ENCODE data around the gene ACSM2B. TPM values are rescaled to one million over a fixed set of nuclear protein-coding genes. Genes with fewer than 3 reads are reported as not detected.

ACSM2B gene
- total RNA-seq, 4 donors from 2014 or later = 0.21 TPM; not detected in 3

DNA sequence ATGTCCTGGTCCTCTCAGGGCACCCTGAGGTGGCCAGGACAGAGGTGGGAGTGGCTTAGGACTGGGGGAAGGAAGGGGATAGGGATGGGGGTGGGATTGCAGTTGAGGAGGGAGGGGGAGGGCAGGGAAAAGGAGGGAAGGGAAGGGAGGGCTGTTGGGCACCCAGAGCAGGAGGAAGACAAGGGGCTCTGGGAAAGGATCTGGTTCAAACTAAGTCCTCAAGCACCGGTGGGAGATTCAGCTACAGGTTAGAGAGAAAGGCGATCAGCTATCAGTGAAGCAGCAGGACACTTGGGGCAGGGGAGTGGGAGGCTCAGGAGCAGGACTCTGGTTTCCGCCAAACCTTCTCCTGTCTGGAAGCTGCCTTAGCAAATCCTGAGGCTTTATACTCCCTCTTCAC lies 44.6 kb upstream of the ACSM2B start:
- no peak for TF ChIP-seq EP300 (IDR thresholded peaks at IDR 0.05)
- TF ChIP-seq POLR2A (IDR thresholded peaks at IDR 0.05) = no peak
- TF ChIP-seq, protein P1, sequence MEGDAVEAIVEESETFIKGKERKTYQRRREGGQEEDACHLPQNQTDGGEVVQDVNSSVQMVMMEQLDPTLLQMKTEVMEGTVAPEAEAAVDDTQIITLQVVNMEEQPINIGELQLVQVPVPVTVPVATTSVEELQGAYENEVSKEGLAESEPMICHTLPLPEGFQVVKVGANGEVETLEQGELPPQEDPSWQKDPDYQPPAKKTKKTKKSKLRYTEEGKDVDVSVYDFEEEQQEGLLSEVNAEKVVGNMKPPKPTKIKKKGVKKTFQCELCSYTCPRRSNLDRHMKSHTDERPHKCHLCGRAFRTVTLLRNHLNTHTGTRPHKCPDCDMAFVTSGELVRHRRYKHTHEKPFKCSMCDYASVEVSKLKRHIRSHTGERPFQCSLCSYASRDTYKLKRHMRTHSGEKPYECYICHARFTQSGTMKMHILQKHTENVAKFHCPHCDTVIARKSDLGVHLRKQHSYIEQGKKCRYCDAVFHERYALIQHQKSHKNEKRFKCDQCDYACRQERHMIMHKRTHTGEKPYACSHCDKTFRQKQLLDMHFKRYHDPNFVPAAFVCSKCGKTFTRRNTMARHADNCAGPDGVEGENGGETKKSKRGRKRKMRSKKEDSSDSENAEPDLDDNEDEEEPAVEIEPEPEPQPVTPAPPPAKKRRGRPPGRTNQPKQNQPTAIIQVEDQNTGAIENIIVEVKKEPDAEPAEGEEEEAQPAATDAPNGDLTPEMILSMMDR (IDR thresholded peaks at IDR 0.05) = no peak
- DNase-seq (ENCODE audit: low spot score in 2 of 2) = no peak
- Histone ChIP-seq H3K4me1 (no peaks in the 10 kb centered on the region), H3K4me3 (no peak overlapping the region), H3K36me3 (no peaks in the 10 kb centered on the region), H3K9me3 (no peaks in the 10 kb centered on the region), H3K27me3 (no peaks in the 10 kb centered on the region), H3K27ac (no peak overlapping the region)
- 64 to 89% methylated on average over 3 of the region's 3 CpGs for WGBS, 2 donors

DNA sequence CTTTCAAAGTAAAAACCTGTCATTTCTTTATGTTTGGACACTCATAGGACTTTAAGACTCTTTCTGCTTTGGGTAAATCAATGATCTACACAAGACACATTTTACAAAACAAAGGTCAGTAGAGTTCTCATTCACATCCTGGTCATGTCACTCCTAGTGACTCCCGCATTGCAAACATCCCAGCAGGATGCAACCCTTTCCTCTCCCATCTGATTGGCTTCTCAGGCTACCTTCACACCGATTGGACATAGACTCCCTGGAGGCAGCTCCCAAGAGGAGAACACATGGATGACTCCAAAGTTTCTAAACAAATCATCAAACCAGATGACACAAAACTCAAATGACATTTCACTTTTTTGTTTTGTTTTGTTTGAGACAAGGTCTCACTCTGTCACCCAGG lies 43.8 kb upstream of the ACSM2B start:
- Histone ChIP-seq H3K27me3 (no peaks in the 10 kb centered on the region), H3K27ac (no peak overlapping the region), H3K4me3 (no peak overlapping the region), H3K9me3 (no peaks in the 10 kb centered on the region), H3K36me3 (no peaks in the 10 kb centered on the region), H3K4me1 (no peaks in the 10 kb centered on the region)
- TF ChIP-seq POLR2A (IDR thresholded peaks at IDR 0.05) (no peak), EP300 (IDR thresholded peaks at IDR 0.05) (no peak)
- TF ChIP-seq, protein P1 (IDR thresholded peaks at IDR 0.05) = no peak
- DNase-seq (ENCODE audit: low spot score in 2 of 2) = no peak
- 73 to 82% methylated on average over 2 of the region's 2 CpGs for WGBS, 2 donors

DNA sequence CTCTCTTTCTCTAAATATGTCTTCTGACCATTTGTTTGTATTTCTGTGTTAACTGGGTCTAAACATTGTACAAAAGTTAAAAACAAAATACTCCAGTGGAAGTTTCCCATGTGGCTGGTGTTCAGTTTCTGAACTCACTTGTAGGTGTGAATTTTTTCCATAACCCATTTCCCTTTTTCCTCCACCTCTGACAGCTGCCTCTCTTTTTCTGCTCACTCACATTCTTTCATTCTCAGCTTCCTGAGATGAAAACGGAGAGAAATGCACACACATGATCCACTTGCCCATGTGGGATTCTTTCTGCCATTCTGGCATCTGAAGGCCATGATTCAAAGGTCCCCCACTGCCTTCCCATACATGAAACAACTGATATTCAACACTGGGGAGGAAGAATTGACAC lies 41.1 kb upstream of the ACSM2B start:
- H3K27me3 ChIP-seq = no peaks in the 10 kb centered on the region
- TF ChIP-seq, protein P1 (IDR thresholded peaks at IDR 0.05) = no peak
- TF ChIP-seq POLR2A (IDR thresholded peaks at IDR 0.05) (no peak), EP300 (IDR thresholded peaks at IDR 0.05) (no peak)
- no peaks in the 10 kb centered on the region for H3K9me3 ChIP-seq
- DNase-seq (ENCODE audit: low spot score in 2 of 2) = no peak
- WGBS, 2 donors = 59% methylated on average over 1 of the region's 1 CpG
- H3K36me3 ChIP-seq = no peaks in the 10 kb centered on the region
- H3K27ac ChIP-seq = no peak overlapping the region
- H3K4me3 ChIP-seq = no peak overlapping the region
- H3K4me1 ChIP-seq = no peaks in the 10 kb centered on the region

GRCh38 chr16:20614186-20615141 lies 38.3 kb upstream of the ACSM2B start:
- Histone ChIP-seq H3K4me1 (no peaks in the 10 kb centered on the region), H3K27me3 (no peaks in the 10 kb centered on the region), H3K9me3 (no peaks in the 10 kb centered on the region), H3K36me3 (no peaks in the 10 kb centered on the region), H3K4me3 (no peak overlapping the region), H3K27ac (no peak overlapping the region)
- no peak for DNase-seq (ENCODE audit: low spot score in 2 of 2)
- TF ChIP-seq EP300 (IDR thresholded peaks at IDR 0.05) (no peak), POLR2A (IDR thresholded peaks at IDR 0.05) (no peak)
- TF ChIP-seq, protein P1 (IDR thresholded peaks at IDR 0.05) = no peak
- WGBS, 2 donors = 63 to 66% methylated on average over 2 to 3 of the region's 3 CpGs

DNA sequence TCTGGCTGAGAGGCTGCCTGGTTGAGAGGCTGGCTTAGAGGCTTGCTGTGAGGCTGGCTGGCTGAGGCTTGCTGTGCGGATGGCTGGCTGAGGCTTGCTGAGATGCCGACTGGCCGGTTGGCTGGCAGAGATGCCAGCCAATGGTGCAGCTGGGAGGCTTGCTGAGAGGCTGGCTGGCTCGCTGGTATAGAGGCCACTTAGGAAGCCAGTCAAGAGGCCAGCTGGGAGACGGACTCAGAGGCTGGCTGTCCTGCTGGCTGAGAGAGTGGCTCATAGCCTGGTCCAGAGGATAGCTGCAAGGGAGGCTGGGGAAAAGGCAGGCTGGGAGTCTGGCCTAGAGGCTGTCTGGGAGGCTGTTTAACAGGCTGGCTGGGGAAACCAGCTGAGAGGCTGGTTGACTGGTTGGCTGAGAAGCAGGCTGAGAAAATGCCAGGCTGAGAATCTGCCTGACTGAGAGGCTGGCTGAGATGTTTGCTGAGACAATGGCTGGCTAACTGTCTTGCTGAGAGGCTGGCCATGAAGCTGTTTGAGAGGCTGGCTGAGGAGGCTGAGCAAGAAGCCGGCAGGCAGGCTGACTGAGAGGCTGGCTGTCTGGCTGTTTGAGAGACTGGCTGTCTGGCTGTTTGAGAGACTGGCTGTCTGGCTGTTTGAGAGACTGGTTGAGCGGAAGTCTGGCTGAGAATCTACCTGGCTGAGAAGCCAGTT lies 37.5 kb upstream of the ACSM2B start:
- H3K4me1 ChIP-seq = no peaks in the 10 kb centered on the region
- no peaks in the 10 kb centered on the region for H3K27me3 ChIP-seq
- no peaks in the 10 kb centered on the region for H3K36me3 ChIP-seq
- no peak for DNase-seq (ENCODE audit: low spot score in 2 of 2)
- 72 to 78% methylated on average over 7 of the region's 7 CpGs for WGBS, 2 donors
- no peak overlapping the region for H3K27ac ChIP-seq
- TF ChIP-seq POLR2A (IDR thresholded peaks at IDR 0.05) (no peak), EP300 (IDR thresholded peaks at IDR 0.05) (no peak)
- TF ChIP-seq, protein P1 (IDR thresholded peaks at IDR 0.05) = no peak
- no peak overlapping the region for H3K4me3 ChIP-seq
- no peaks in the 10 kb centered on the region for H3K9me3 ChIP-seq
